Kidney epithelial cell (primary cell): ENCODE measurements around the gene PPP6R3. TPM values are rescaled to one million over a fixed set of nuclear protein-coding genes. Genes with fewer than 3 reads are reported as not detected.

ENCODE experiments used
- DNase-seq: peaks from one replicate; pipeline ENCODE4 v3.0.0-alpha.2; 2010; ENCODE audit warnings: low read depth
- H3K27me3 ChIP-seq: 2 replicates; pipeline ENCODE4 v1.6.0; 2011; ENCODE audit warnings: low read length; ENCODE audit not compliant: control insufficient read depth, insufficient read depth
- H3K36me3 ChIP-seq: 2 replicates; pipeline ENCODE4 v1.5.1; 2011; ENCODE audit warnings: low read length; ENCODE audit not compliant: control insufficient read depth, insufficient read depth
- H3K4me3 ChIP-seq: 2 replicates; pipeline ENCODE4 v1.5.1; 2011; ENCODE audit warnings: low read depth, mild to moderate bottlenecking, control low read depth, low read length
- total RNA-seq: library from RNA; depleted of rRNA; stranded (reverse); fragments of >200 nt; gene quantifications from 2 replicates; pipeline ENCODE4 v1.2.3, GENCODE V29; 2015
- TF ChIP-seq, protein P1 (sequence below): IDR thresholded peaks from 2 replicates; pipeline ENCODE4 v1.5.1; 2011; ENCODE audit warnings: mild to moderate bottlenecking, moderate library complexity, low read length, control low read depth, inconsistent platforms; ENCODE audit not compliant: insufficient read depth, poor library complexity, severe bottlenecking

Gene PPP6R3
- total RNA-seq, 1 donor from 2014 or later: 71.7 TPM

DNA sequence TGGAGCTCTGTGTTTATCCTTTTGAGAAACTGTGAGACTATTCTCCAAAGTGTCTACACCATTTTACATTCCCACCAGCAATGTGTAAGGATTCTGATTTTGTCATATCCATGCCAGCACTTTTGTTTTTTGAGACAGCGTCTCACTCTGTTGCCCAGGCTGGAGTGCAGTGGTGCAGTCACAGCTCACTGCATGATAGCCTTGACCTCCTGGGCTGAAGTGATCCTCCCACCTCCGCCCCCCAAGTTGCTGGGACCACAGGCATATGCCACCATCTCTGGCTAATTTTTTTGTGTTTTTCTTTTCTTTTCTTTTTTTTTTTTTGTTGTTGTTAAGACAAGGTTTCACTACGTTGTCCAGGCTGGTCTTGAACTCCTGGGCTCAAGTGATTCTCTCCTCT is 35.3 kb downstream of the PPP6R3 start:
- Histone ChIP-seq H3K27me3 (no peaks in the 10 kb centered on the region), H3K4me3 (no peak overlapping the region), H3K36me3 (no peaks in the 10 kb centered on the region)
- TF ChIP-seq, protein P1, sequence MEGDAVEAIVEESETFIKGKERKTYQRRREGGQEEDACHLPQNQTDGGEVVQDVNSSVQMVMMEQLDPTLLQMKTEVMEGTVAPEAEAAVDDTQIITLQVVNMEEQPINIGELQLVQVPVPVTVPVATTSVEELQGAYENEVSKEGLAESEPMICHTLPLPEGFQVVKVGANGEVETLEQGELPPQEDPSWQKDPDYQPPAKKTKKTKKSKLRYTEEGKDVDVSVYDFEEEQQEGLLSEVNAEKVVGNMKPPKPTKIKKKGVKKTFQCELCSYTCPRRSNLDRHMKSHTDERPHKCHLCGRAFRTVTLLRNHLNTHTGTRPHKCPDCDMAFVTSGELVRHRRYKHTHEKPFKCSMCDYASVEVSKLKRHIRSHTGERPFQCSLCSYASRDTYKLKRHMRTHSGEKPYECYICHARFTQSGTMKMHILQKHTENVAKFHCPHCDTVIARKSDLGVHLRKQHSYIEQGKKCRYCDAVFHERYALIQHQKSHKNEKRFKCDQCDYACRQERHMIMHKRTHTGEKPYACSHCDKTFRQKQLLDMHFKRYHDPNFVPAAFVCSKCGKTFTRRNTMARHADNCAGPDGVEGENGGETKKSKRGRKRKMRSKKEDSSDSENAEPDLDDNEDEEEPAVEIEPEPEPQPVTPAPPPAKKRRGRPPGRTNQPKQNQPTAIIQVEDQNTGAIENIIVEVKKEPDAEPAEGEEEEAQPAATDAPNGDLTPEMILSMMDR: no peak
- no peak for DNase-seq

DNA sequence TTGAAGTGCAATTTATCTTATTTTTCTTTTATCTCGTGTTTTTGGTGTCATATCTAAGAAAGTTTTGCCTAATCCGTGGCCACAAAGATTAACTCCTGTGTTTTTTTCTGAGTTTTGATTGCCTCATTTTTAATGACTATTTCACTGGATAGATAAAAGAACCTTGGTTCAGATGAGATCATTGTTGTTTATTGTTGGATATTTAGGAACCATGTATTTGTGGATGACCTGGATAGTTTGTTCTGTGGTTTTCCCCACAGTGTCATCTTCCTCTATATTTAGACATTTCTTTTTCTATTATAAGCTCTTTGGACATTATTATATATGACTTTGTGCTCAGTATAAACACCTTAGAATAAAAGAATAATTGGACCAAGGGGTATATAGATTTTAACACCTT is 37.2 kb downstream of the PPP6R3 start:
- Histone ChIP-seq H3K4me3 (no peak overlapping the region), H3K36me3 (no peaks in the 10 kb centered on the region), H3K27me3 (no peaks in the 10 kb centered on the region)
- TF ChIP-seq, protein P1: no peak
- no peak for DNase-seq

DNA sequence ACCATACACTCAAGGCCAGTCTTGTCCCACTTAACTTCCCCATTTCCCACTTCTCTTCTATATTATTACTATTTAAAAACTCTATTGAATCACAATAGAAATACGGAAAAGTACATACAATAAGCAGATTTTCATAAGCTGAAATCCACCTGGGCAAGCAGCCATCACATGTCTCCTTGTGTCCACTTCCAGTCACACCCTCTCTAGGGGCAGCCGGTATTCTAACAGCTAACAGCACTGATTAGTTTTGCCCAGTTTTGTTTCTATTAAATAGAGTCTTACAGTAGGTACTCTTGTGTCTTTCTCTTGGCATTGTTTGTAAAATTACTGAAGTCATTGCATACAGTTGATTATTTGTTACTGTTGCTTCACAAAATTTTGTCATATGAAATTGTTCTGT is 37.8 kb downstream of the PPP6R3 start:
- Histone ChIP-seq H3K36me3 (no peaks in the 10 kb centered on the region), H3K4me3 (no peak overlapping the region), H3K27me3 (no peaks in the 10 kb centered on the region)
- no peak for DNase-seq
- TF ChIP-seq, protein P1: no peak

DNA sequence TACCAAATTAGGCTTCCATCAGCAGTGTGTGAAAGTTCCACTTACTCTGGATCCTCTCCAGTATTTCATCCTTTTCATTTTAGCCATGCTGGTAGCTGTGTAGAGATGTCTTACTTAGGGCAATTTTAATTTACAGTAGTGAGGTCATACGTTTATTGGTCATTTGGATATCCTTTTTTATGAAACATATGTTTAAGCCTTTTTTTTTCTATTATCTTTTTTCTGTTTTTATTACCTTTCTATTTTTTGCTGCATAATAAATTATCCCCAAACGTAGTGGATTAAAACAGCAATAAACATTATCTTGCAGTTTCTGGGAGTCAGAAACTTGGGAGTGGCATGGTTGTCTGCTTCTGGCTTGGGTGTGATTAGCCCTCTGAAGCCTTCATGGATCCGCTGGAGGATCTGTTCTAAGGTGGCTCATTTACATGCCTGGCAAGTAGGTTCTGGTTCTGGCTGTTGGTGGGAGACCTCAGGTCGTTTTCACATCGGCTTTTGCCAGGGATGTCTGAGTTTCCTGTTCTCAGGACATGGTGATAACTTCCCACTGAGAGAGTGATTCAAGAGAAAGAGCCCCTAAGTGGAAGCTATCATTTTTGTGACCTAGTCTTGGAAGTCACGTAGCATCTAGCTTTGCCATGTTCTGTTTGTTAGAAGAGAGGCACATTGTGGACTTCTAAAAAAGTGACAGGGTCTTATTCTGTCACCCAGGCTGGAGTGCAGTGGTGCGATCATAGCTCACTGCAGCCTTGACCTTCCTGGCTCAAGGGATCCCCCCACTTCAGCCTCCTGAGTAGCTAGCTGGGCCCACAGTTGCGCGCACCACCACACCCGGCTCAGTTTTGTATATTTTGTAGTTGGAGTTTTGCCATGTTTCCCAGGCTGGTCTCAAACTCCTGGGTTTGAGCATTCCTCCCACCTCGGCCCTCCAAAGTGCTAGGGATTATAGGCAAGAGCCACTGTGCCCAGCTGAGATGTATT is 38.6 kb downstream of the PPP6R3 start:
- TF ChIP-seq, protein P1: no peak
- H3K36me3 ChIP-seq: no peaks in the 10 kb centered on the region
- DNase-seq: no peak
- no peak overlapping the region for H3K4me3 ChIP-seq
- no peaks in the 10 kb centered on the region for H3K27me3 ChIP-seq

DNA sequence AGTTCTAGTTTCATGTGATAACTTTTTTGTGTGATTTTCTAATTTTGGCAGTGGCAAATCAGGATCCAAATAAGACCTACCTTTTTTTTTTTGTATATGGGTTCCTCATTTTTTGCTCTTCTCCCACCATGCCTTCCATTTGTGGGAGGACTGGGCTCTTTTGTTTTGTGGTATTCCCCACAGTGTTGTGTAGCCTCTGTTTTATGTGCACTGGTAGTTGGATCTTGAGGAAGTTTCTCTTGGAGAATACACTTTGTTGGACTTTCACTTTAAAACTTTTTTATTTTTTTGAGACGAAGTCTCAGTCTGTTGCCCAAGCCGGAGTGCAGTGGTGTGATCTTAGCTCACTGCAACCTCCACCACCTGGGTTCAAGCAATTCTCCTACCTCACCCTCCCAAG is 39.7 kb downstream of the PPP6R3 start:
- no peak overlapping the region for H3K4me3 ChIP-seq
- H3K36me3 ChIP-seq: no peaks in the 10 kb centered on the region
- TF ChIP-seq, protein P1: no peak
- no peak for DNase-seq
- H3K27me3 ChIP-seq: no peaks in the 10 kb centered on the region

DNA sequence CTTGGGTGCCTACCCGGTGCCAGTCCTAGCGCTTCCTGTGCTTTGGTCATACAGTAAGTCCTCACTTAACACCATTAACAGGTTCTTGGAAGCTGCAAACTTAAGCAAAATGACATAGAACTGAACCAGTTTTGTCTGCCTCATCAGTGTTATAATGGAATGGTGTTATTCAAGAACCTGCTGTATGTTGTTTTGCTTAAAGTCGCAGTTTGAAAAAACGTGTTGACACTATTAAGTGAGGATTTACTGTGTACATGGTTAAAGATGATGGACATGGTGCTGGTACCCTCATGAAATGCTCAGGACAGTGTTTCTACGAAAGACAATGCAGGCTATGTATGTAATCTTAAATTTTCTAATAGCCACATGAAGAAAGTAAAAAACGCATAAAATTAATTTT is 41.3 kb downstream of the PPP6R3 start:
- Histone ChIP-seq H3K27me3 (no peaks in the 10 kb centered on the region), H3K36me3 (no peaks in the 10 kb centered on the region), H3K4me3 (no peak overlapping the region)
- DNase-seq: no peak
- TF ChIP-seq, protein P1: no peak
